ENCODE results near the gene ROBO1.
"Not testable (repeated sequence)": the region's sequence is repeated elsewhere in the genome, so short reads cannot be mapped to it uniquely, and the experiment has no call there.

The ROBO1 gene

DNA sequence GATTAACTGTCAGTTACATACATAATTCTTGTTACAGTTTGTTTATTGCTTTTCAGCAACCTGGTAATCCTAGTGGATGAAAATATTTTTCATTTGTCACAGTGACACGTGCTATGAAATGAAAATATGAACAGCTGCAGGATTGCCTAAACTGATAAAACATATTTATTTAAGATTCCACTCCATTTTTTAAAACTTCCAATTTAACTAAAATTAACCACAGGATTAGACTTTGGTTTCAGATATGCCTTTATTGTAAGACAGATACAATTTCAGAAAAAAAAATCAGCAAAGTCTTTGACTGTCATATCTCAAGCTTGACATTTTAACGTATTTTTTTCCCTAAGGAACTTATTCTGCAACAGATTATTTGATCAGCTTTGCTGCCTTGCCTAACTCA, 550.7 kb downstream of the ROBO1 start:
- DNase-seq = no peak

DNA sequence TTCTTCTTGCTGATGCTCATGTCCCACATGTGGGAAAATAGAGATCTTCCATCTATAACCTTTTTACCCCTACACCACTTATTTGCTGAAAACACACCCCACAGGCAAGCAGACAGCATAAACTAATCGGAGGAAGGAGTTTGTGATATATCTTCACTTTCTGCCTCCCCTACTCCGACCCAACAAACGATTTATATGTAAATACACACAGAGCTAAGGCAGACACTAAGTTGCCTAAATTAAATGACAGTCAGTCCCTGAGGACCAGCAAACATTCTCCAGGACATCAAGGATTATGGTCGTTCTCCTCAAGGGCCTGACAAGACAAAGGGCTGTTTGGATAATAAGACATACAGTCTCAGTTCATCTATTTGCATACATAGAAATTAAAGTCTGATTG, 552.5 kb downstream of the ROBO1 start:
- no peak for DNase-seq

DNA sequence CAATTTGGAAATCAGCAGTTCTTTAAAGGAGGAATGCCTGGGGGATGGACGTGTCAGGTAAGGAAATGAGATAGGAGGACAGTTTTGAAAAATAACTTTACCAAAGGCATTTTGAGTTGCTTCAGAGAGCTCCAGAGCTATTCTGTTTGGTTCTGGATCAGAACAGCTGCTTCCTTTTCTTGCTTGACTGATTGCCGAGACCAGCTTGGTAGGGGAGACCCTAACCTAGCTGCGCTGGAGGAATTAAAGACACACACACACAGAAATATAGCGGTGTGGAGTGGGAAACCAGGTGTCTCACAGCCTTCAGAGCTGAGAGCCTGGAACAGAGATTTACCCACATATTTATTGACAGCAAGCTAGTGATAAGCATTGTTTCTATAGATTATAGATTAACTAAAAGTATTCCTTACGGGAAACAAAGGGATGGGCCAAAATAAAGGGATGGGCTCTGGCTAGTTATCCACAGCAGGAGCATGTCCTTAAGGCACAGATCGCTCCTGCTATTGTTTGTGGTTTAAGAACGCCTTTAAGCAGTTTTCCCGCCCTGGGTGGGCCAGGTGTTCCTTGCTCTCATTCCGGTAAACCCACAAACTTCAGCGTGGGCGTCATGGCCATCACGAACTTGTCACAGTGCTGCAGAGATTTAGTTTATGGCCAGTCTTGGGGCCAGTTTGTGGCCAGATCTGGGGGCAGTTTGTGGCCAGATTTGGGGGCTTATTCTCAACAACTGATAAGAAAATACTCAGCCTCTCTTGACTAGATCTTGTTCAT, 556.0 kb downstream of the ROBO1 start:
- DNase-seq = no peak

DNA sequence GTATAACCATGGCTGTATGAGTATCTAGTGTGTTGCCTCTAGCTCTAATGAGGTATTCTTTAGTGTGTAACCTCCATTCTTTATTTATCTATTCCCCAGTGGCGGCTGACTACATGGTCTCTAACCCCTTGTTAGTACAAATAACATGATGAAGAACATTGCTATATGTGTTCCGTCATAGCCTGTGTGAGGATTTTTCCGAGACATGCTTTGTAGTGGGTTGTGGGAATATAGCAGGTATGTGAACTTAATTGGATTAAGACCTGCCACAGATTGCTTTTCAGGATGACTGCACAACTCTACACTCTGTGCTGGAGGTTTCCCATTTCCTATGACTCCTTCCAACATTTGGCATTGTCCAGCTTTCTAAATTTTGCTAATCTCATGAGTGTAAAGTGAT, 563.4 kb downstream of the ROBO1 start:
- DNase-seq = no peak

DNA sequence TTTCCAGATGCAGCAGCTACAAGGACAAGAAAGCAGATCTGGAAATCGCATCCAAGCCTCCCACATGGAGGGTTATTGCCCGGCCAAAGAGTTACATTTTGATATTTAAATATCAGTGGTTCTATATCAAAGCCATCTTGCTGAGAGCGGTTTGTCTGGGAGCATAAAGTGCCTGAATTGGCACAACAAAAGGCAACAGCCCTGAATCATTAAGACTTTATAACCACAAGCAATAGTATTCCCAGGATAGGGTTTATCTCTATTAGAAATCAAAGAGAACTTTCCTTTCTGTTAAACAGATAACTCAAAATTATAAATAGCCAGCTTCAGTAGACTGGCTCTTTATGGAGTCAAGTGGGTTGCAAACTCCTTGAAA, 564.7 kb downstream of the ROBO1 start:
- no peak for DNase-seq

DNA sequence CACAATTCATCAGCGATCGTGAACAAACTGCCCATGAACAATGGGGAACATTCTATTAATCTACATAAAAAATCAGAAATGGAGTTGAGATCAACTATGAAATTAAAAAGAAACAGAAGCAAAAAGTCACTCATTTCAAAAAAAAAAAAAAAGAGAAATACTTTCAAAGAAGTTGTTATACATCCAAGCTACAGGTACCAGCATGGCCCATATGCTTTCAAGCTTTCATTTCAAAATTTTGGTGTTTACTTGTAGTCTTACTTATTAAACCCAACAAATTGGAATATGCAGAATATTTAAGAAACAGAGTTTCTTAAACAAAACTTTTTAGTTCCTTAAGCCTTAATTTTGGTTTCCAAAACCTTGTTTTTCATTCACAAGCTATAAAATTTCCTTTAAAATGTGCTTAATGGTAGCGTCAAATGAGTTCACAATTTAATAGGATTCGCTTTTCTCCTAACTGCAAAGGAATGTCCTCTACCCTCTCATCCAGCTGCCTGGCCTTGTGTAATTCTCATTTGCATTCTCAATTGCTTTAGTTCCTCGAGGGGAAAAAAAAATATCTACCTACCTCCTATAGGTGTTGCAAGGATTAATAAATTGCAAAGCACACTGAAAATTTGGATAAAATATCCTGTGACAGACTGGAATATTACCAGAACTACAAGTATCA, 565.2 kb downstream of the ROBO1 start:
- no peak for DNase-seq

DNA sequence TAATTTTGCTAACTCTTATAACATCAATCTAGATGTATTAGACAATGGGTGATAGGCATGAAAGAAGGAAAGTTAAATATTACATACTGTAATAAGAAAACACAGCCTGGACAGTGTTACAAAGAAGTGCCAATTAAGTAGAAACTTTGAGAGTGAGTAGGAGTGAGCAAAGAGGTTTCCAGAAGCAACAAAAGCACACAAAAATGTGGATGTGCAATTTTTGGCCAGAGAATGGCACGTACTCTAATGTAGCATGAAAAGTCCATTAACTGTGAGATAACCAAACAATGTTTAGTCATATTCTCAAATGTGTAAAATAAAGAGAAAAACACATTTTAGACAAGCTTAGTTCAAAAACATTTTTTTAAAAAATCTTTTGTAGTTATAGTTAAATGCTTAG, 567.3 kb downstream of the ROBO1 start:
- DNase-seq = no peak

DNA sequence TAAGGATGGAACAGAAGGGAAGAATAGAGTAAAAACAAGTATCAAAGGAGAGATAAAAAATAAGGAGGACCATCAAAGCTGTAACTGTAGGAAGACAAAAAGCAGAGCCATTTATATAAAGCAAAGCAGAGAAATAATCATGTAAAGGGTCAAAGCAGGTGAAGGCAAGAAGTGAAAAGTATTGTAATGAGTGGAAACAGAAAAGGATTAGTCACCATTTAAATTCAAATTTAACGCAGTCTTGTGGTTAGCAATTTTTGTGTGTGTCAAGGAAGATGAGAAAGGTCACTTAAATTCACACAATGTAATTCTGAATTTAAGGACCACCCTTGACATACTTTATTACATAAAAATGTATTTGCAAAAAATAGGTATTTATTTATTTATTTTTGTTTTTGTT, 567.8 kb downstream of the ROBO1 start:
- no peak for DNase-seq

DNA sequence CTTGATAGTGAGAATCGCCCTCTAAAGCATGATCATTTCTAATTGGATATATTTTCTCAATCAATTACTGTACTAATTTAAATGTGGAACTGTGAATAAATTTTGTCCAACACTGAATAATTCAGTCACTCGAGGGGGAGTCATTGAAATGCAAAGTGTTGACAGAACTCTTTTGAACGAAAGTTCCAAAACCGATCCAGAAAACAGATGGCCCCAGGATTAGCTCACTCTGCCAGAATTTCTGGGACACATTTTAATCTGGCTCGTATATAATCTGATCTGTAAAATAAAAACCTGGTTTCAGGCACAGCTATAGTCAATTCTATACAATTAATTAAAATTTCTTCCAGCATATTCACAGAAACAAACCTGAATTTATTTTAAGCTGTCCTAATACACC, 580.4 kb downstream of the ROBO1 start:
- DNase-seq = no peak

DNA sequence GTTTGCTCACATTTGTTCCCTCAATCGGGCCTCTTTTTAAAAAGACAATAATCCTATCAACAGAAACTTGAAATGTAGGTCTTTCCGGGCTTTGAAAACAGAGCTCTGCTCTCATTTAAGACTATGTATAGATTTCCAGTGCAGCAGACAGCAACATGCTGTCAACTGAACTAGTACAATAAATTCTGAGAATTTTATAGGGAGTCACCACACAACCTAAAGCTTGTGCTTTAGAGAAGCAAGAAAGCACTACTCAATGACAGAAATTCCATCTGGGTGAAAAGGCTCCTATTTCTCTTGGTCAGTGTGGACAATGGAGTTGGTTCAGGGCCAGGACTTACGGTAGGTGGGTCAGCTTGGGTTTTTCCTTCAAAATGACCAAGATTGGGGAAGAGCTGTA, 583.5 kb downstream of the ROBO1 start:
- DNase-seq = no peak

DNA sequence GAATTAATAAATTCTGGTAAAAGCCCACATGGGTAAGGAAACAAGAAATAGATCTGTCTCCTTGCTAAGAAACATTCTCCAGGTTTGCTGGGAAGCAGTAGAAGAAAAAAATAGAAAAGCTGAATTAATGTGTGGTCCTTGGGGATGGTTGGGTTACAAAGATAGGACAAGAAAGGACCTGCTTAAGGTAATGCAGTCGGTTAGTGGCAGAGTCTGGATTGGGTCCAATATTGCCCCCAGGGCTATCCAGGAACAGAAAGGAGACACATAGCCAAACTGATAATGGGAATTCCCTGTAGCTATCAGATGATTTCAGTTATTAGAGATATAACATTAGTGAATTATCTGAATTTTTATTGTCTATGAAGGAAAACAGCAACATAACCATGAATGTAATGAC, 584.3 kb downstream of the ROBO1 start:
- no peak for DNase-seq

DNA sequence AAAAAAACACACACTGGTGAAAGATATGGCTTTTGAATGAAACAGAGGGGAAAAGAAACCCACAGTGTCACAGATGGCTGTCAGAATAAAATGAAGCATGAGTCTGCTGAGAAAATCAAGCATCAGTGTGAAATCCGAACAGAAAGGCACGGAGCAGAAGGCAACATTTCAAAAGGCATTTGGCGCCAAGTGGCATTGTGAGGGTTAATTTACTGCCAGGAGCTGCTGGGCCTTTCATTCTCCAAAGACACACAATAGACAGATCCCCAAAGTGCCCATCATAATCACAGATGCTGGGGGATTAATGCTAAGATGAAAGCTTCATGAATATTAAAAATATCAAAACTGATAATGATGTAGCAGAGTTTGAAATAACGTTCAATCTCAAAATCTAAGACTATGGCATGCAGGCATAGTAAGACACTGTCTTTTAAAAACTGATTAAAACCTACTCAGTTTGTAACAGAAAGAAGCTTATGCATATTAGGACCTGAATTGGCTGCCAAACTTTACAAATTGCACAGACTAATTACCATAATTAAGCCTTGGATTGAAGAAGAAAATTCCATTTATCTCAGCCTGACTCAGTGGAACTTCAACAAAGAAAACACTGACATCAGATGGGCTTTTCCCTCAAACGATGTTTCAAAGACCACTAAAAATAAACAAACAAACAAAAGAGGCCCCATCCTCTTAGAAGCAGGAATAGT, 589.2 kb downstream of the ROBO1 start:
- DNase-seq = no peak

DNA sequence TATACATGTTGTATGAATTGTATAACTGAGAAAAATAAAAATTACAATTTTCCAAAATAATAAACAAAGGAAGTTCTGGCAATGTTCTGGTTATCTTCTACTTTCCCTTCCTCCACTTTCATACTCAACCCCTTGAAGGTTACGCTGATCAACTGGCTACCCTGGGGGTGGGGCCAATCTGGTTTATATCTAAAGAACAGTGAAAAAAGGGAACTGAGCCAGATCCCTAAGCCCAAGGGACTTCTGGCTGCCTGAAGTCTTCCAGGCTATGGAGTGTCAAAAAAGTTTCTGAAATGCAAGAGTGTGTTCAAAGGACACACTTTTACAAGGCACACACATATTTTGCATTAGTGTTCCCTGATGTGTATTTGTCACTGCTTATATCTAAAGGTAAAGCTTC, 591.9 kb downstream of the ROBO1 start:
- DNase-seq = no peak

DNA sequence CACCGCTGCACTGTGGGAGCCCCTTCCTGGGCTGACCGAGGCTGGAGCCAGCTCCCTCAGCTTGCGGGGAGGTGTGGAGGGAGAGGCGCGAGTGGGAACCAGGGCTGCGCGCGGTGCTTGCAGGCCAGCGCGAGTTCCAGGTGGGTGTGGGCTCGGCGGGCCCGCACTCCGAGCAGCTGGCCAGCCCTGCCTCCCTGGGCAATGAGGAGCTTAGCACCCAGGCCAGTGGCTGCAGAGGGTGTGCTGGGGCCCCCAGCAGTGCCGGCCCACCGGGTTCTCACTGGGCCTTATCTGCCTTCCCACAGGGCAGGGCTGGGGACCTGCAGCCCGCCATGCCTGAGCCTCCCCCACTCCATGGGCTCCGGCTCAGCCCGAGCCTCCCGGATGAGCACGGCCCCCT, 594.5 kb downstream of the ROBO1 start:
- DNase-seq = not testable (repeated sequence)

DNA sequence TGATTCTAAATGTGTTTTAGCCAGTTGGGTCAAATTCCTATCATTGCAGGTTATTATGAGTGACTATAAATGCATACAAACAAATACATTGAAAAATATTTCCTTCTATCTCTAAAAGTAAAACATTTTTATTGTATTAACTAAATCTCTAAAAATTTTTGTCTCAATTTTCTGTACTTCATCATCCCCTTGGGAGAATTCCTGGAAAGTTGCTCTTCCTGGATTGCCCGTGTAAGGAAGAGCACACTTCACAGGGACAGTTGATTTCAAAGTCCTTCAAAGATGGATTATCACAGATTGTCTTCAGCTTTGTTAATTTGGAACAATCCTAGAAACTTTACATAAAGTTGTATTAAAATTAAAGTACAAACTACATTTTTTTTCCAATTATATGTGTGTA, 595.6 kb downstream of the ROBO1 start:
- DNase-seq = no peak

DNA sequence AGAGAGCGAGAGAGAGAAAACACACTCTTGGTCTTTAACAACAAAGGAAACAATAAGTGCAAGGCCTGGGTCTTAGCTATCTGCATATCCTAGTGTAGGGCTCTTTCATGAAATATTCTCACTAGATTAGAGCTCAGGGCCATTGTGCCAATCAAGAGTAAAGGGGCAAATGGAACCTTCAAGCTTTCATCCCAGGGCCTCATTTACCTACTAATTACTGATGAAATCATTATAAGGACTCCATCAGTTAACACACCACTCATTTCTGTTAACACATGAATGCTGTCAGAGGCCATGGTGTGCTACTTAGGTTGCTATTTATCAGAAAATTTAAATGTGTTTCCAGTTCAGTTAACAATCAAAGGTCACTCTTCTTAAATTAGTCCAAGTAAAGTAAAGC, 597.8 kb downstream of the ROBO1 start:
- DNase-seq = no peak

DNA sequence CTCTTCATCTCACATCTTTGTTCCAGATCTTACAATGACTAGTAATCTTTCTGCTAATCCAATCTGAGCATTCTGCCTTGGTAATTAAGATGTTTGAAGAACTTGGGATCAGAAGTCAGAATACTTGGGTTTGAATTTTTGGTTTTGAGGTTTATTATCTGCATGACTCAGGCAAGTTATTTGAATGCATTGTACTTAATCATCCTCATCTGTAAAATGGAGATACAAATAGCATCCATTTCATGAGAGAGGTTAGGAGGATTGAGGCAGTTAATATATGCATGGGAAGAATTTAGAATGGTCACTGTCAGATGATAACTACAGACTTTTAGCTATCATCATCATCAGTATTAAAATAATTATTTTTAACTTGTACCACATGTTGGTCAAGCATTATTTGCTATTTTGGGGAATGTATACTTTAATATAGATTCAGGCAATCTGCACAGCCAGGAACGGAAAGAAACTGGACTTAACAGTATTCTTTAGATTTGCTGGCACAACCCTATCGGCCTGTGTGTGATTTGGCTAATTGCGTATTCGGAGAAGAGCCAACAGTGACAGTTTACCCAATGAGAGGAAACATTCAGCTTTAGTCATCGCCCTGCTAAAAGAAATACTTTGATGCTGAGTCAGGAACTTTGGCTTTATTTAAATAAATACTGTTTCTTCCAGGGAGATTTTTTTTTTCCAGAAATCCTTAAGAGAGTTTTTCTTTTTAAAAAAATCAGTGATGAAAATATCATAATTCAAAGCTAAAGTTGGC, 600.0 kb downstream of the ROBO1 start:
- no peak for DNase-seq

DNA sequence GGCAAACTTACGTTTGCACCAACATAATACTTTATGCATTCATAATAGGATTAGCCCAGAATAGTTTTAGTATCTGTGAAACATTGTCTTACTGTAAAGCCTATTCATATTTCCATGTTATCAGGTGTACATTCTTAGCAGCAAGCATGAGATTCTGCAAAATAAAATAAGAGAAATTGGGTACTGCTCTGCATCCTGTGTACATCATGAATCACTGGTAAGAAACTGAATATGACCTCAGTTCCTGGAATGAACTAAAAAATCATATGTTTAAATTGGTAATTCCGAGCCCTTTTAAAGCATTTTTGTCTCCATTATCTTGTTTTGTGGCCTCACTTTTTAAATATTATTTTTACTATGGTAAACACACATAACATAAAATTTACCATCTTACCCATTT, 605.1 kb downstream of the ROBO1 start:
- DNase-seq = no peak

DNA sequence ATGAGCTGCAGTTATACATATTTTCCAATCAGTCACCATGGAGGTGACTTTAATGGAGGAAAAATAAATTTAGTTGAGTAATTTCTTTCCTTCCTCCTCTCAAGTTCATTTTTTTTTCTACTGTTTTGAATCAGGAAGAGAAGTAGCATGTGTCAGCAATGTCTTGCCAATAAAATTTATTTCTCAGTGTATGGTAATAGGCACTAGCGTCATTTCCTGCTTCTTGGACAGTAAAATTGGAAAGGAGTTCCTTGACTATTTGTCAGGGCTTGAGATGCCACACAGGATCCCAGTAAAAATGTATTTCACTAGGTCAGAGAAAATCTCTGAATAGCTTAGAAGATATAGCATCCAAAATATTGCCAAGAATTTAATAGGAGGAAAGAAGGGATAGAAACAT, 605.9 kb downstream of the ROBO1 start:
- DNase-seq = no peak

DNA sequence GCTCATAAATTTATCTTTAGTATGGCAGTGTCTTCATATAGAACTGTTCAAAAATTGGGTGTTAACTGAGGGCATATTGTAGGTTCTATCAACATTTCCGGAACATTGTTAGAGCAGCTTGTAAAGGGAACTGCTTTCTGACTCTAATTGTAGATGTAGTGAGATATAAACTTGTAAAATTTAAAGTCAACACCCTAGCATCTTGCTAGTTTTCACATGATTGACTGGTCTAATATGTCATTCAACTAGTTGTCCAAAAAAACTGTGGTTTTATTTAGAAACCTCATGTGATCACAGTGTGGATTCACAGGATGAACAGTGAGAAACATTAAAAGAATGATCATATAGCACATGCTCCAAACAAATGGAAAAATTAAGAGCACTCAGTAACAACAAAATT, 607.4 kb downstream of the ROBO1 start:
- DNase-seq = no peak

DNA sequence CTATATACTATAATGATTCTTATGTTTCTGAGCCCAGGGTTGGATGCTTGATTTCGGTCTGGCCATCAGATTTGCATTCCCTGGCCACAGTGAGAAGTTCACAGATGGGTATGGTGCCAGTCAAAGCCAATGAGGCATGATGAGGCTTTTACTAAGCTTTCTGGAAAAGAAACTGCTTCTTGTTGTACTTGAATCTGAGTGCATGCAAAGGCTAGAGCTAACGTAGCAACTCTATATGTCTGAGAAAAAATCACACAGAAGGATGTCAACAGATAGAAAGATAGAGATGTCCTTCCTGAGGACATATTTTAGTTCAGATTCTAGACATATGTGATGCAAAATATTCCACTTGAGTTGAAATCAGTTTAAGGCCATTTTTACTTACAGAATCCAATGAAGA, 608.1 kb downstream of the ROBO1 start:
- no peak for DNase-seq

DNA sequence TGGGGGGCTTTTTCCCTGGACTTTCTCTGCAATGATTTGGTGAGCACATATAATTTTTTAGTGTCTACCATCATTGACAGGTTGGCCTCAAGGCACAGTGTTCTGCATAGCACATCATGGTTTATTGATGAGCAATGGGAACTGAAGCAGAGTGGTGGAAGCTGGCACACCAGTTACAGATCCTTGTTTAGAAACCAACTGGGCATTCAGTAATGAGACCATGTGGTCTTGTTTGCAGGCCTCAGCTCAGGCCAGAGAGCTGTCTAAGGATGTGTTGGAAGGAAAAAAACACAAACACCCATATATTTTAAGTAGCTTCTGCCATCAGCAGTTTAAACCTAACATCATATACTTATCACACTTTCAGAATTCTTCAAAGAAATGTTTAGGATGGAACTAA, 610.6 kb downstream of the ROBO1 start:
- DNase-seq = no peak

DNA sequence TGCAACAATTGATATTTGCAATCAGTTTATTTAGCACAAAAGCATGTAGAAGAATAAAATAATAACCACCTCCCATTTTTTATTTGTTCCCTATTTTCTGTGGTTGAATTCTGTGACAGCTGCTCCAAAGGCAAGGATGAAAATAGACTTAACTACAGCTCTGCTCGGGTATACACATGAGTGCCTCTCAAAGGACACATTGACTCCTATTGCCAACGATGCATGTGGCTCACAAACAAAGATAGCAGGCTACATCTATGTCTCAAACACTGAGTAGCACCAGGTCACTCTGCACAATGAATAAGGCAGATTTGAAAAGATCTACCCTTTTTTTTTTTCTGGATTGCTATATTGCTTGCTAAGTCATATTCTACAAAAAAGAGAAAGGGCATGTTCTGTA, 612.9 kb downstream of the ROBO1 start:
- DNase-seq = no peak

DNA sequence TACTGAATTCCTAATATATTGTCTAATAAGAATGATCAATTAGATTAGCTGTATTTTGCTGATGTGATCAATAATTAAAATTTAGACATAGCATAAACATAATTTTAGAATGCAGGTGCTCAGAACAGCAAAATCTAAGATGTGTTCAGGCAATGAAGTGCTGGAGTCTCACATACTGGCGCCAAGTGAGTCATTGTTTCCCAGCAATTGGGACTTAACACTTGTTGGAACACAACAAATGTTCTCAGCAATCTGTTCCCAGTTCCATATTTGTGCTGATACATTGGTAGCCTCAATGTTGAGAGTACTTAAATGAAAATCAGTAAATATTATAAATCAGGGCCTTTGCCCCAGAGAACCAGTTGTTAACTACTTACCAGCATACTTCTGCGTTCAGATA, 619.0 kb downstream of the ROBO1 start:
- DNase-seq = no peak

Data from effector CD8-positive, alpha-beta T cell (primary cell).